Bronchial smooth muscle cell (primary cell): ENCODE data around the gene PREP. TPM values are rescaled to one million over a fixed set of nuclear protein-coding genes. Genes with fewer than 3 reads are reported as not detected.

Experiments used
- total RNA-seq: library from RNA; depleted of rRNA; stranded (reverse); fragments of >200 nt; gene quantifications from 2 replicates; pipeline ENCODE4 v1.2.1, GENCODE V29; 2014

The PREP gene
- 14.0 and 16.1 TPM in 2 replicates for total RNA-seq

GRCh38 chr6:105402939-105403935 is at the start of gene PREP:
Gene PREP (minus strand): TSS chr6:105403082. CDS start chr6:105402891, 191 bp downstream.

Other genes starting within 250 kb of the PREP start
- 4.9 and 7.9 TPM in 2 replicates for gene POPDC3, start 223.1 kb downstream of the PREP start, total RNA-seq